ENCODE results near the gene GRAMD1C.
"Not testable (repeated sequence)": the region's sequence is repeated elsewhere in the genome, so short reads cannot be mapped to it uniquely, and the experiment has no call there.

DNA sequence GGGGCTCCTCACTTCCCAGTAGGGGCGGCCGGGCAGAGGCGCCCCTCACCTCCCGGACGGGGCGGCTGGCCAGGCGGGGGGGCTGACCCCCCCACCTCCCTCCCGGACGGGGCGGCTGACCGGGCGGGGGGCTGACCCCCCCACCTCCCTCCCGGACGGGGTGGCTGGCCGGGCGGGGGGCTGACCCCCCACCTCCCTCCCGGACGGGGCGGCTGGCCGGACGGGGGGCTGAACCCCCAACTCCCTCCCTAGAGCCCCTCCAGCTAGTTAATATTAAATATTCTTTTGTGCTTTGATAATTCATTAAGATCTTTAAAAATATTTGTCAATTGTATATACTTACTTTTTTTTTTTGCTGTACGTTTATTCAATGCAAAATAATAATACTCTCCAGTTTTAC, 11.3 kb downstream of the GRAMD1C start:
- TF ChIP-seq, protein P1, sequence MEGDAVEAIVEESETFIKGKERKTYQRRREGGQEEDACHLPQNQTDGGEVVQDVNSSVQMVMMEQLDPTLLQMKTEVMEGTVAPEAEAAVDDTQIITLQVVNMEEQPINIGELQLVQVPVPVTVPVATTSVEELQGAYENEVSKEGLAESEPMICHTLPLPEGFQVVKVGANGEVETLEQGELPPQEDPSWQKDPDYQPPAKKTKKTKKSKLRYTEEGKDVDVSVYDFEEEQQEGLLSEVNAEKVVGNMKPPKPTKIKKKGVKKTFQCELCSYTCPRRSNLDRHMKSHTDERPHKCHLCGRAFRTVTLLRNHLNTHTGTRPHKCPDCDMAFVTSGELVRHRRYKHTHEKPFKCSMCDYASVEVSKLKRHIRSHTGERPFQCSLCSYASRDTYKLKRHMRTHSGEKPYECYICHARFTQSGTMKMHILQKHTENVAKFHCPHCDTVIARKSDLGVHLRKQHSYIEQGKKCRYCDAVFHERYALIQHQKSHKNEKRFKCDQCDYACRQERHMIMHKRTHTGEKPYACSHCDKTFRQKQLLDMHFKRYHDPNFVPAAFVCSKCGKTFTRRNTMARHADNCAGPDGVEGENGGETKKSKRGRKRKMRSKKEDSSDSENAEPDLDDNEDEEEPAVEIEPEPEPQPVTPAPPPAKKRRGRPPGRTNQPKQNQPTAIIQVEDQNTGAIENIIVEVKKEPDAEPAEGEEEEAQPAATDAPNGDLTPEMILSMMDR (IDR thresholded peaks at IDR 0.05; ENCODE audit: insufficient read depth, low read length, poor library complexity, severe bottlenecking) = not testable (repeated sequence)
- TF ChIP-seq EZH2phosphoT487 (conservative IDR thresholded peaks at IDR 0.05; ENCODE audit: low read length) = not testable (repeated sequence)

Measured in SU-DHL-6 (cell line).